Activated naive CD4-positive, alpha-beta T cell (primary cell): ENCODE results near the gene TUBGCP3.
"Not testable (repeated sequence)": the region's sequence is repeated elsewhere in the genome, so short reads cannot be mapped to it uniquely, and the experiment has no call there.

Experiments used
- DNase-seq, 4 experiments: peaks; one replicate each; lab custom pipeline; 2025; lab: John Stamatoyannopoulos, UW

TUBGCP3 gene

GRCh38 chr13:112529216-112529615, 58.7 kb downstream of the TUBGCP3 start:
- DNase-seq: no peak

- no peak for DNase-seq
These were observed 61.7 kb downstream of the TUBGCP3 start for GRCh38 chr13:112526146-112526853.

GRCh38 chr13:112525356-112525945, 62.5 kb downstream of the TUBGCP3 start:
- no peak for DNase-seq

- no peak for DNase-seq
These were observed 65.4 kb downstream of the TUBGCP3 start for GRCh38 chr13:112522578-112522977.

GRCh38 chr13:112521073-112521685, 66.8 kb downstream of the TUBGCP3 start:
- no peak for DNase-seq

- no peak for DNase-seq
These were observed 68.4 kb downstream of the TUBGCP3 start for GRCh38 chr13:112519517-112520060.

GRCh38 chr13:112516218-112516617, 71.7 kb downstream of the TUBGCP3 start:
- no peak for DNase-seq

- DNase-seq: no peak
These were observed 74.2 kb downstream of the TUBGCP3 start for GRCh38 chr13:112513761-112514160.

GRCh38 chr13:112510987-112511685, 76.8 kb downstream of the TUBGCP3 start:
- DNase-seq: no peak

GRCh38 chr13:112510002-112510780, 77.8 kb downstream of the TUBGCP3 start:
- DNase-seq: no peak

- DNase-seq: no peak
These were observed 78.8 kb downstream of the TUBGCP3 start for GRCh38 chr13:112509190-112509589.

- DNase-seq: no peak
These were observed 81.9 kb downstream of the TUBGCP3 start for GRCh38 chr13:112506046-112506445.

GRCh38 chr13:112496166-112496565, 91.8 kb downstream of the TUBGCP3 start:
- no peak for DNase-seq

- DNase-seq: no peak
These were observed 92.5 kb downstream of the TUBGCP3 start for GRCh38 chr13:112495465-112495864.

- no peak for DNase-seq
These were observed 98.8 kb downstream of the TUBGCP3 start for GRCh38 chr13:112489199-112489598.

GRCh38 chr13:112488343-112489050, 99.5 kb downstream of the TUBGCP3 start:
- DNase-seq: not testable (repeated sequence)

- DNase-seq: no peak
These were observed 100.8 kb downstream of the TUBGCP3 start for GRCh38 chr13:112487127-112487517.

GRCh38 chr13:112486386-112487126, 101.4 kb downstream of the TUBGCP3 start:
- DNase-seq: no peak

- not testable (repeated sequence) for DNase-seq
These were observed 102.1 kb downstream of the TUBGCP3 start for GRCh38 chr13:112485814-112486213.

- DNase-seq: no peak
These were observed 104.7 kb downstream of the TUBGCP3 start for GRCh38 chr13:112483299-112483698.
